Jurkat, Clone E6-1 (cell line): ENCODE measurements around the gene REL.
A peak's percentile ranks its signal among the peaks of the same experiment; 100 is the strongest.
"Not testable (repeated sequence)": the region's sequence is repeated elsewhere in the genome, so short reads cannot be mapped to it uniquely, and the experiment has no call there.

Experiments used
- DNase-seq: peaks from one replicate; pipeline ENCODE4 v3.0.0-alpha.2; 2011; ENCODE audit warnings: low read depth, low spot score
- H3K4me3 ChIP-seq: 2 replicates; pipeline ENCODE4 v1.5.1; 2011; ENCODE audit warnings: mild to moderate bottlenecking, low read length, control low read depth, moderate library complexity

Gene REL

GRCh38 chr2:60862642-60863041 is 18.7 kb upstream of the REL start:
- no peak for DNase-seq
- H3K4me3 ChIP-seq, result no peak overlapping the region

GRCh38 chr2:60865361-60865760 is 16.0 kb upstream of the REL start:
- DNase-seq, H3K4me3 ChIP-seq: not testable (repeated sequence)

- no peak overlapping the region for H3K4me3 ChIP-seq
- DNase-seq, result no peak
Measured at GRCh38 chr2:60867007-60867406, 14.4 kb upstream of the REL start.

- no peak overlapping the region for H3K4me3 ChIP-seq
- DNase-seq, result no peak
Measured at GRCh38 chr2:60867848-60868247, 13.5 kb upstream of the REL start.

- no peak for DNase-seq
- H3K4me3 ChIP-seq, result no peak overlapping the region
Measured at GRCh38 chr2:60868589-60869273, 12.6 kb upstream of the REL start.

- H3K4me3 ChIP-seq, result no peak overlapping the region
- no peak for DNase-seq
Measured at GRCh38 chr2:60872510-60872928, 8.9 kb upstream of the REL start.

- no peak overlapping the region for H3K4me3 ChIP-seq
- DNase-seq, result no peak
Measured at GRCh38 chr2:60873381-60873780, 8.0 kb upstream of the REL start.

GRCh38 chr2:60875520-60875919 is 5.9 kb upstream of the REL start:
- no peak overlapping the region for H3K4me3 ChIP-seq
- no peak for DNase-seq

GRCh38 chr2:60880643-60881046 is 729 bp upstream of the REL start:
- DNase-seq, result no peak

GRCh38 chr2:60882971-60883753 is 1.8 kb downstream of the REL start:
- DNase-seq, result no peak
- peak overlapping the region; percentile 78 for H3K4me3 ChIP-seq

More at GRCh38 chr2:60880643-60881046, 729 bp upstream of the REL start:
- peak overlapping the region; percentile 78 for H3K4me3 ChIP-seq

- H3K4me3 ChIP-seq, result no peak overlapping the region
- DNase-seq, result no peak
Measured at GRCh38 chr2:60883896-60884295, 2.5 kb downstream of the REL start.

GRCh38 chr2:60884800-60885199 is 3.4 kb downstream of the REL start:
- DNase-seq, result no peak
- H3K4me3 ChIP-seq, result no peak overlapping the region

- DNase-seq, result no peak
- H3K4me3 ChIP-seq, result no peak overlapping the region
Measured at GRCh38 chr2:60885683-60886082, 4.3 kb downstream of the REL start.

- DNase-seq, result no peak
- H3K4me3 ChIP-seq, result no peak overlapping the region
Measured at GRCh38 chr2:60886991-60887390, 5.6 kb downstream of the REL start.

GRCh38 chr2:60888853-60889252 is 7.5 kb downstream of the REL start:
- DNase-seq, result no peak
- no peak overlapping the region for H3K4me3 ChIP-seq

GRCh38 chr2:60889581-60890392 is 8.4 kb downstream of the REL start:
- H3K4me3 ChIP-seq, result not testable (repeated sequence)

GRCh38 chr2:60890393-60890707 is 9.0 kb downstream of the REL start:
- no peak overlapping the region for H3K4me3 ChIP-seq
- DNase-seq, result no peak

More at GRCh38 chr2:60889581-60890392, 8.4 kb downstream of the REL start:
- DNase-seq, result not testable (repeated sequence)

- no peak for DNase-seq
- H3K4me3 ChIP-seq, result no peak overlapping the region
Measured at GRCh38 chr2:60891180-60891579, 9.8 kb downstream of the REL start.

GRCh38 chr2:60898567-60898966 is 17.2 kb downstream of the REL start:
- H3K4me3 ChIP-seq, result no peak overlapping the region
- no peak for DNase-seq
